GM12864 (cell line): ENCODE measurements around the gene TSPAN19.

Experiments
- DNase-seq: peaks from one replicate; pipeline ENCODE4 v3.0.0-alpha.2; 2011; ENCODE audit warnings: low read depth
- H3K4me3 ChIP-seq: 2 replicates; pipeline ENCODE4 v1.5.1; 2011; ENCODE audit warnings: mild to moderate bottlenecking, low read depth, low read length, control low read depth
- TF ChIP-seq, protein P1 (sequence below): IDR thresholded peaks from 2 replicates; pipeline ENCODE4 v1.5.1; 2011; ENCODE audit warnings: low read depth, mild to moderate bottlenecking, moderate library complexity, low read length, control low read depth, inconsistent platforms; ENCODE audit errors: missing control alignments

TSPAN19 gene

DNA sequence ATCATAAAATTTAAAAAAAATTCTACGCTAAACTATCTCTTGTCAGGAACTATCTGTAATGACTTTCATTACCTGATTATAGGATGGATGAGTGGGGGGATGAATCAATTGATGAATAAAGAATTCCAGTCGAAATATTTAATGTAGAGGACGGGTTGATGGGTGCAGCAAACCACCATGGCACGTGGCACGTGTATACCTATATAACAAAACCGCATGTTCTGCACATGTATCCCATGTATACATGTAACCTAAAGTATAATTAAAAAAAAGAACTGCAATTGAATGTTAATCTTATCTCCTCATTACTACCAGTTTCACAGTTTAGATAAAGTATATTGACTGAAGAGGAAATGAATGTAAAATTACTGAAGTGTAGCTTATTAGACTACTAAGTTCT is 23.5 kb upstream of the TSPAN19 start:
- no peak overlapping the region for H3K4me3 ChIP-seq
- DNase-seq, result no peak
- TF ChIP-seq, protein P1, sequence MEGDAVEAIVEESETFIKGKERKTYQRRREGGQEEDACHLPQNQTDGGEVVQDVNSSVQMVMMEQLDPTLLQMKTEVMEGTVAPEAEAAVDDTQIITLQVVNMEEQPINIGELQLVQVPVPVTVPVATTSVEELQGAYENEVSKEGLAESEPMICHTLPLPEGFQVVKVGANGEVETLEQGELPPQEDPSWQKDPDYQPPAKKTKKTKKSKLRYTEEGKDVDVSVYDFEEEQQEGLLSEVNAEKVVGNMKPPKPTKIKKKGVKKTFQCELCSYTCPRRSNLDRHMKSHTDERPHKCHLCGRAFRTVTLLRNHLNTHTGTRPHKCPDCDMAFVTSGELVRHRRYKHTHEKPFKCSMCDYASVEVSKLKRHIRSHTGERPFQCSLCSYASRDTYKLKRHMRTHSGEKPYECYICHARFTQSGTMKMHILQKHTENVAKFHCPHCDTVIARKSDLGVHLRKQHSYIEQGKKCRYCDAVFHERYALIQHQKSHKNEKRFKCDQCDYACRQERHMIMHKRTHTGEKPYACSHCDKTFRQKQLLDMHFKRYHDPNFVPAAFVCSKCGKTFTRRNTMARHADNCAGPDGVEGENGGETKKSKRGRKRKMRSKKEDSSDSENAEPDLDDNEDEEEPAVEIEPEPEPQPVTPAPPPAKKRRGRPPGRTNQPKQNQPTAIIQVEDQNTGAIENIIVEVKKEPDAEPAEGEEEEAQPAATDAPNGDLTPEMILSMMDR, result no peak

DNA sequence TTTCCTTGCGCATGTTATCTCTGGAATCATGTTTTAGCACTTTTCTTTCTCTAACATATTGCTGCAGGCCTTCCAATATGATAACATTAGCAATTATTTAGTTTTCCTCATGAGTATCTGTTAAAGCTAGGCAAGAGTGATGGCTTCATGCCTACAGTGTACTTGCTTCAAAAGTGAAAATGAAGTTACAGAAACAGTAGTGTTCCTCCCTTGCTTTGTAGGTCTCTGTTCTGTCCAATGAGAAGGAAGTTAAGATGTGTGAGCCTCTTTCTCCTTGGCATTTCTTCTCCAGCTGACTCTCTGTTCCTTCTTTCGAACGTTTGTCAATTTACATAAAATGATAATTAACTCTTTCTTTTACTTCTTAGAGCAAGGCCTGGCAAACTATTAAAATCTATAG is 22.3 kb upstream of the TSPAN19 start:
- TF ChIP-seq, protein P1, result no peak
- no peak overlapping the region for H3K4me3 ChIP-seq
- no peak for DNase-seq

DNA sequence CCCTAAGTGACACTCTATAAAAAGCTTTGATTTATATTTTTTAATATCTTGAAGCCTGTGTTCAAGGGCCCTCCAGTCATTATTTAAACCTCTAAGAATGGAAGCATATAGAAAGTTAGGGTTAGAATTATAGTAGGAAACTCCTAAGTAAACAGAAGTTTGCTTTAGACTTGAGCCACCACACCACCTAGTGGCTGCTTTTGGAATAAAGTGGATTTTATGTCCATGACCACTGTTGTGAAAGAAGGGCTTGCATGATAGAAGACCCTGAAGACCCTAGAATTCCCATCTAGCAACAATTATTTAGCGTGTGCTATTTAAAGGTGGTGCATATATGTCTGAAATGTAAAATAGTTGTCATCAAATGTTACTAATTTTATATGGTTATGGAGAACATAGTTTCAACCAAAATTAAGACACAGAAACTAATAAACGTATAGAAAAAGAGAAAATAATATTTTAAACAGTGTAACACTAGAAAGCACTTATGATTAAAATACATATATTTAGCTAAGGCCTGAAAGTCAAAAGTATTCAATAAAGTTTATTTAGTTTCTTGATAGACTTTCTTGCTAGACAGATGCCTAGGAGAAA is 21.4 kb upstream of the TSPAN19 start:
- H3K4me3 ChIP-seq, result no peak overlapping the region
- TF ChIP-seq, protein P1, result peak; percentile 69
- DNase-seq, result peak; percentile 19

DNA sequence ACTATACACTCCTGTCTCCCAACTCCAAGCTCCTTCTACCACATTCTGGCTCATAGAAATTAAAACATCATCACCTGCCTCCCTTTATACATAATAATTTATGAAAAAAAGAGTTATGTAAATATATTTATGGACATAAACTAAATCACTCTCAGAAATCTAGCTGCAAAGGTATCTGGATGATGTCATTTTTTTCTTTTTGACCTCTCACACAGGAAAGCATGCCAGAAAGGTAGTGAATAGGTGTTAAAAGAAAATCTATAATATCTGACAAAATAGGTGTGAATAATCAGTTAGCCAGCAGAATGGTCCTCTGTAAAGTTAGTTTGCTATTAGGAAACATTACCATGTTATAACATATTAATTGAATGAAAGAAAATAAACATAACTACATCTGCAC is 7.8 kb upstream of the TSPAN19 start:
- DNase-seq, result no peak
- no peak overlapping the region for H3K4me3 ChIP-seq
- TF ChIP-seq, protein P1, result no peak

- no peak overlapping the region for H3K4me3 ChIP-seq
- TF ChIP-seq, protein P1, result no peak
- DNase-seq, result no peak
These were observed 5.3 kb upstream of the TSPAN19 start for GRCh38 chr12:85041395-85041794.

- DNase-seq, result no peak
- peak overlapping the region; percentile 53 for H3K4me3 ChIP-seq
- TF ChIP-seq, protein P1, result no peak
These were observed 656 bp upstream of the TSPAN19 start for GRCh38 chr12:85036733-85037132.

GRCh38 chr12:85029456-85029855 is 6.6 kb downstream of the TSPAN19 start:
- DNase-seq, result no peak
- TF ChIP-seq, protein P1, result no peak
- no peak overlapping the region for H3K4me3 ChIP-seq
